SK-N-SH (cell line): ENCODE measurements around the gene SUPT3H. TPM values are rescaled to one million over a fixed set of nuclear protein-coding genes. Genes with fewer than 3 reads are reported as not detected.

ENCODE experiments used
- CTCF ChIA-PET: fragments of 300-600, 350-600 bp; formaldehyde crosslinking; extraction: SDS; loops from one replicate; lab custom pipeline; 2021; lab: Yijun Ruan, JAX
- POLR2A ChIA-PET: fragments of 350-600 bp; sonication (Branson Sonifier 250); formaldehyde crosslinking; extraction: SDS; loops from one replicate; lab custom pipeline; 2020; ENCODE audit warnings: antibody characterized with exemption, inconsistent platforms; lab: Yijun Ruan, JAX
- DNase-seq: peaks from one replicate; pipeline ENCODE4 v3.0.0; 2012
- H2AFZ ChIP-seq: fragments of 200-600 bp; sonication (generic); 2 replicates; pipeline ENCODE4 v1.8.1; 2016; ENCODE audit warnings: antibody characterized with exemption, mild to moderate bottlenecking, low read depth
- H3F3A ChIP-seq: fragments of 200-600 bp; sonication (generic); replicated peaks from 2 replicates; pipeline ENCODE3; 2016; ENCODE audit warnings: antibody characterized with exemption, mild to moderate bottlenecking; ENCODE audit not compliant: insufficient read depth
- H3K27ac ChIP-seq, 2 experiments: fragments of 200-500 bp in 1 of 2; fragments of 200-600 bp in 1 of 2; sonication (Bioruptor generic) in 1 of 2; sonication (generic), shearing (Covaris generic) in 1 of 2; 2 replicates each; pipeline versions ENCODE4 v1.5.1 to v1.6.1; 2014 to 2016; ENCODE audit warnings: low read depth in 2 of 2, inconsistent platforms in 1 of 2, low read length in 1 of 2, mild to moderate bottlenecking in 1 of 2, mixed read lengths in 1 of 2
- H3K27me3 ChIP-seq: fragments of 200-600 bp; sonication (generic), shearing (Covaris generic); 2 replicates; pipeline ENCODE4 v1.6.1; 2016; ENCODE audit warnings: mixed run types; ENCODE audit not compliant: insufficient read depth
- H3K36me3 ChIP-seq, 2 experiments: fragments of 200-500 bp in 1 of 2; fragments of 200-600 bp in 1 of 2; sonication (Bioruptor generic) in 1 of 2; sonication (generic) in 1 of 2; replicated peaks in 1 of 2; 2 replicates each; pipeline versions ENCODE3 to v1.5.1; 2014 to 2016; ENCODE audit warnings: low read length in 1 of 2, mild to moderate bottlenecking in 1 of 2; ENCODE audit not compliant: insufficient read depth in 2 of 2, control insufficient read depth in 1 of 2
- H3K4me1 ChIP-seq, 2 experiments: fragments of 200-500 bp in 1 of 2; fragments of 200-600 bp in 1 of 2; sonication (Bioruptor generic) in 1 of 2; sonication (generic), shearing (Covaris generic) in 1 of 2; 2 replicates each; pipeline versions ENCODE4 v1.5.1 to v1.6.1; 2014 to 2016; ENCODE audit warnings: low read depth in 1 of 2, low read length in 1 of 2, mixed run types in 1 of 2; ENCODE audit not compliant: insufficient read depth in 2 of 2, control insufficient read depth in 1 of 2
- H3K4me2 ChIP-seq: fragments of 200-600 bp; sonication (generic), shearing (Covaris generic); 2 replicates; pipeline ENCODE4 v1.6.1; 2017; ENCODE audit warnings: mixed run types
- H3K4me3 ChIP-seq, 2 experiments: fragments of 200-500 bp in 1 of 2; fragments of 200-600 bp in 1 of 2; sonication (Bioruptor generic) in 1 of 2; sonication (generic), shearing (Covaris generic) in 1 of 2; 2 replicates each; pipeline versions ENCODE4 v1.5.1 to v1.8.1; 2014 to 2016; ENCODE audit warnings: low read depth in 2 of 2, inconsistent platforms in 1 of 2, low read length in 1 of 2, mild to moderate bottlenecking in 1 of 2, mixed read lengths in 1 of 2, moderate library complexity in 1 of 2
- H3K79me2 ChIP-seq: fragments of 200-600 bp; sonication (generic); 2 replicates; pipeline ENCODE4 v1.8.1; 2017; ENCODE audit warnings: mild to moderate bottlenecking; ENCODE audit not compliant: insufficient read depth
- H3K9ac ChIP-seq: fragments of 200-600 bp; sonication (generic); 2 replicates; pipeline ENCODE4 v1.6.1; 2017; ENCODE audit warnings: mixed run types
- H3K9me2 ChIP-seq: fragments of 200-600 bp; sonication (generic); 2 replicates; pipeline ENCODE4 v1.6.1; 2017; ENCODE audit warnings: mixed run types
- H3K9me3 ChIP-seq: fragments of 200-600 bp; sonication (generic); 2 replicates; pipeline ENCODE4 v1.6.1; 2017; ENCODE audit warnings: mixed run types, mild to moderate bottlenecking, moderate library complexity
- H4K20me1 ChIP-seq: fragments of 200-600 bp; sonication (generic); 2 replicates; pipeline ENCODE4 v1.6.1; 2017; ENCODE audit warnings: mild to moderate bottlenecking, mixed run types; ENCODE audit not compliant: insufficient read depth
- CHD2 ChIP-seq: fragments of 150-350 bp; IDR thresholded peaks from 2 replicates; pipeline ENCODE4 v1.6.1; 2018; ENCODE audit warnings: low read length; ENCODE audit not compliant: partially characterized antibody
- ELF1 ChIP-seq: IDR thresholded peaks from 2 replicates; pipeline ENCODE4 v1.4.0; 2012
- EP300 ChIP-seq, 2 experiments: IDR thresholded peaks; 2 replicates each; pipeline versions ENCODE4 v1.4.0 to v1.6.1; 2012; ENCODE audit warnings: borderline replicate concordance in 1 of 2, low read depth in 1 of 2, low read length in 1 of 2
- FOXJ3 ChIP-seq: sonication (generic); formaldehyde crosslinking; IDR thresholded peaks from 2 replicates; pipeline ENCODE4 v1.5.1; 2020; ENCODE audit warnings: mild to moderate bottlenecking, missing genetic modification reagents
- GATA2 ChIP-seq: sonication (generic); formaldehyde crosslinking; IDR thresholded peaks from 2 replicates; pipeline ENCODE4 v1.5.0; 2020; ENCODE audit warnings: mild to moderate bottlenecking, missing genetic modification reagents
- MAX ChIP-seq: IDR thresholded peaks from 2 replicates; pipeline ENCODE4 v1.4.0; 2012; ENCODE audit warnings: low read depth
- MEF2A ChIP-seq: IDR thresholded peaks from 2 replicates; pipeline ENCODE4 v1.4.0; 2012; ENCODE audit warnings: low read depth, borderline replicate concordance
- NRF1 ChIP-seq: IDR thresholded peaks from 2 replicates; pipeline ENCODE4 v1.6.1; 2012; ENCODE audit warnings: low read depth, mild to moderate bottlenecking, low read length
- RCOR1 ChIP-seq: fragments of 150-350 bp; IDR thresholded peaks from 2 replicates; pipeline ENCODE4 v1.6.1; 2017; ENCODE audit warnings: antibody characterized with exemption, low read length
- RXRA ChIP-seq: IDR thresholded peaks from 2 replicates; pipeline ENCODE4 v1.4.0; 2012; ENCODE audit warnings: low read depth, mild to moderate bottlenecking, borderline replicate concordance
- SMC3 ChIP-seq: IDR thresholded peaks from 2 replicates; pipeline ENCODE4 v1.6.1; 2012; ENCODE audit warnings: low read depth, low read length, improper control_type of control experiment
- TAF1 ChIP-seq: IDR thresholded peaks from 2 replicates; pipeline ENCODE4 v1.6.1; 2012; ENCODE audit warnings: low read depth, mild to moderate bottlenecking, low read length, moderate library complexity, borderline replicate concordance
- TCF12 ChIP-seq: IDR thresholded peaks from 2 replicates; pipeline ENCODE4 v1.4.0; 2012
- WGBS: methylation state at CpG from one replicate; pipeline ENCODE4 v1.1.6; 2017; ENCODE audit warnings: low lambda C conversion rate; 5-methylcytosine and 5-hydroxymethylcytosine counted together
- polyA plus RNA-seq, 3 experiments: library from polyadenylated mRNA; depleted of rRNA; stranded (reverse); fragments of >200 nt; gene quantifications; 2 replicates each; pipeline ENCODE4 v1.2.3, GENCODE V29; 2012

SUPT3H gene
- polyA plus RNA-seq, 1 of the 3 experiments (the other 2 are of a cell fraction): 10.9 TPM

GRCh38 chr6:44965708-44966107, 412.0 kb downstream of the SUPT3H start:
- Histone ChIP-seq H2AFZ (no peak overlapping the region), H4K20me1 (no peaks in the 10 kb centered on the region), H3K9me3 (no peaks in the 10 kb centered on the region), H3K4me2 (no peak overlapping the region), H3K9ac (no peak overlapping the region), H3K4me3 (no peak overlapping the region), H3K36me3 (no peaks in the 10 kb centered on the region), H3K27me3 (no peaks in the 10 kb centered on the region), H3F3A (peaks cover 5% of the 10 kb centered on the region), H3K4me1 (peaks cover 0 to 19% of the 10 kb centered on the region in 2 experiments; a peak in 2 of 4 replicates), H3K9me2 (no peaks in the 10 kb centered on the region), H3K79me2 (no peaks in the 10 kb centered on the region), H3K27ac (no peak overlapping the region)
- 95% methylated on average over 4 of the region's 4 CpGs for WGBS
- TF ChIP-seq GATA2 (CRISPR knock-in tag) (no peak), RCOR1 (no peak), ELF1 (no peak), SMC3 (no peak), TCF12 (no peak), TAF1 (no peak), NRF1 (no peak), RXRA (no peak), MEF2A (no peak)
- no peak for DNase-seq
- CTCF ChIA-PET: interaction anchor here (0.8 kb wide), 1 partner anchor 357 kb away, joined by 3 read pairs; no protein-coding TSS in a partner anchor
- POLR2A ChIA-PET: no interaction called here

- Histone ChIP-seq H3K4me1 (no peaks in the 10 kb centered on the region; a peak in 1 of 4 replicates), H3K4me3 (no peak overlapping the region), H3K9me3 (no peaks in the 10 kb centered on the region), H3K9ac (no peak overlapping the region), H3K27ac (no peak overlapping the region), H3K9me2 (no peaks in the 10 kb centered on the region), H4K20me1 (no peaks in the 10 kb centered on the region), H3K79me2 (no peaks in the 10 kb centered on the region), H3K27me3 (no peaks in the 10 kb centered on the region), H3K4me2 (no peak overlapping the region), H3F3A (no peaks in the 10 kb centered on the region)
- ChIA-PET CTCF (no interaction called here), POLR2A (no interaction called here)
- 82% methylated on average over 4 of the region's 4 CpGs for WGBS
- TF ChIP-seq EP300 (IDR thresholded peaks at IDR 0.05; ENCODE audit: borderline replicate concordance in 1 of 2, low read depth in 1 of 2, low read length in 1 of 2): no peak
- no peak for TF ChIP-seq FOXJ3 (CRISPR knock-in tag)
- TF ChIP-seq, all 33 proteins: peak for 0
- H2AFZ ChIP-seq: no peak overlapping the region
- no peaks in the 10 kb centered on the region for H3K36me3 ChIP-seq
- no peak for DNase-seq
These were observed 416.8 kb downstream of the SUPT3H start for GRCh38 chr6:44960898-44961297.

- H3K36me3 ChIP-seq: no peaks in the 10 kb centered on the region
- no peaks in the 10 kb centered on the region for H3K79me2 ChIP-seq
- H3K27ac ChIP-seq: no peak overlapping the region
- H3K4me3 ChIP-seq: no peak overlapping the region
- TF ChIP-seq CHD2 (no peak), SMC3 (no peak), MAX (no peak)
- TF ChIP-seq, all 33 proteins: peak for 0
- no peaks in the 10 kb centered on the region for H3K27me3 ChIP-seq
- ChIA-PET CTCF (no interaction called here), POLR2A (no interaction called here)
- H3K9me3 ChIP-seq: no peaks in the 10 kb centered on the region
- H3K9ac ChIP-seq: no peak overlapping the region
- H3K9me2 ChIP-seq: no peaks in the 10 kb centered on the region
- no peak overlapping the region for H2AFZ ChIP-seq
- H4K20me1 ChIP-seq: no peaks in the 10 kb centered on the region
- WGBS: 83% methylated on average over 3 of the region's 3 CpGs
- H3K4me1 ChIP-seq: no peaks in the 10 kb centered on the region; a peak in 1 of 4 replicates
- no peaks in the 10 kb centered on the region for H3F3A ChIP-seq
- DNase-seq: no peak
- H3K4me2 ChIP-seq: no peak overlapping the region
These were observed 418.1 kb downstream of the SUPT3H start for GRCh38 chr6:44959651-44960050.
